ENCODE measurements around the gene ACVR2A.

The ACVR2A gene

DNA sequence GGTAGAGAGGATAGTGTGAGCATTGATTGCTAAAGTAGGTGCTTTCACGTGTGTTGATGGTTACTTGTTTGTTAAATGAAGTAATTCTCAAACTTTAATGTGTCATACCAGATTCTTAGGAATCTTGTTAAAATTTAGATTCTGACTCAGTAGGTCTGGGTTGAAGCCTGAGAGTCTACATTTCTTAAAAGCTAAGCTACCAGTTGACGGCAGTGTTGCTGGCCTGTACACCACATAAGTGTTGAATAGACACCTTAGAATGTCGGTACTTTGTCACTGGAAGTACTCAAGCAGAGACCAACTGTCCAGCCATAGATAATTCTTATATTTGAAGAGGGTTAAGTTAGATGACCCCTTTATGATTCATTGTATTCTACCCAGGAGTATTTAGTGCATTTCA lies 79.8 kb downstream of the ACVR2A start:
- Histone ChIP-seq H3K36me3 (ENCODE audit: insufficient read depth, insufficient read length, low read length) (peaks cover 16% of the 10 kb centered on the region), H3K4me1 (ENCODE audit: insufficient read depth, insufficient read length) (no peaks in the 10 kb centered on the region), H3K9ac (ENCODE audit: insufficient read length, low read depth) (no peak overlapping the region), H3K9me3 (ENCODE audit: insufficient read depth, low read length) (no peaks in the 10 kb centered on the region), H3K27me3 (ENCODE audit: insufficient read depth, insufficient read length) (no peaks in the 10 kb centered on the region), H3K4me3 (ENCODE audit: insufficient read length, low read depth) (no peak overlapping the region)
- TF ChIP-seq SUZ12 (IDR thresholded peaks at IDR 0.05; ENCODE audit: extremely low read depth, insufficient read depth, insufficient read length) (no peak), YY1 (IDR thresholded peaks at IDR 0.05; ENCODE audit: insufficient read depth, insufficient read length) (no peak), ZNF274 (IDR thresholded peaks at IDR 0.05; ENCODE audit: low read depth, low read length) (no peak)
- DNase-seq (ENCODE audit: low read depth, low spot score) = no peak

DNA sequence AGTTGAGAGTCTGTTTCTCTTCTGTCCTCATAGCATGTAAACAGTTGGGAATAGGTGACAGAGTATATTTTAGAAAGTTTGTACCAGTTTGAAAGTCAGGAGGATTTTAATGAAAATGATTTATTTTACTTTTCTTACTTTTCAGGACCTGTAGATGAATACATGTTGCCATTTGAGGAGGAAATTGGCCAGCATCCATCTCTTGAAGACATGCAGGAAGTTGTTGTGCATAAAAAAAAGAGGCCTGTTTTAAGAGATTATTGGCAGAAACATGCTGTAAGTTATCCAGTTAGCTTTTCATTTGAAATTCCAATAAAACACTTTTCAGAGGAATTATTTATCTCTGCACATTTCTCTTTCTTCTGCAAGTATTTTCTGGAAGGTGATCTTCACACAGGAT lies 81.1 kb downstream of the ACVR2A start:
- DNase-seq (ENCODE audit: low read depth, low spot score) = no peak
- no peak overlapping the region for H3K9ac ChIP-seq (ENCODE audit: insufficient read length, low read depth)

DNA sequence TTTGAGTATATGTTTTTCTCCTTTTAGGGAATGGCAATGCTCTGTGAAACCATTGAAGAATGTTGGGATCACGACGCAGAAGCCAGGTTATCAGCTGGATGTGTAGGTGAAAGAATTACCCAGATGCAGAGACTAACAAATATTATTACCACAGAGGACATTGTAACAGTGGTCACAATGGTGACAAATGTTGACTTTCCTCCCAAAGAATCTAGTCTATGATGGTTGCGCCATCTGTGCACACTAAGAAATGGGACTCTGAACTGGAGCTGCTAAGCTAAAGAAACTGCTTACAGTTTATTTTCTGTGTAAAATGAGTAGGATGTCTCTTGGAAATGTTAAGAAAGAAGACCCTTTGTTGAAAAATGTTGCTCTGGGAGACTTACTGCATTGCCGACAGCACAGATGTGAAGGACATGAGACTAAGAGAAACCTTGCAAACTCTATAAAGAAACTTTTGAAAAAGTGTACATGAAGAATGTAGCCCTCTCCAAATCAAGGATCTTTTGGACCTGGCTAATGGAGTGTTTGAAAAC lies 82.3 kb downstream of the ACVR2A start:
- H3K36me3 ChIP-seq (ENCODE audit: insufficient read depth, insufficient read length, low read length) = peaks cover 11% of the 10 kb centered on the region
- DNase-seq (ENCODE audit: low read depth, low spot score) = no peak
- H3K27me3 ChIP-seq (ENCODE audit: insufficient read depth, insufficient read length) = no peaks in the 10 kb centered on the region
- no peak for TF ChIP-seq ZNF274 (IDR thresholded peaks at IDR 0.05; ENCODE audit: low read depth, low read length)
- no peak for TF ChIP-seq SUZ12 (IDR thresholded peaks at IDR 0.05; ENCODE audit: extremely low read depth, insufficient read depth, insufficient read length)
- TF ChIP-seq YY1 (IDR thresholded peaks at IDR 0.05; ENCODE audit: insufficient read depth, insufficient read length) = no peak
- no peaks in the 10 kb centered on the region for H3K9me3 ChIP-seq (ENCODE audit: insufficient read depth, low read length)
- H3K4me1 ChIP-seq (ENCODE audit: insufficient read depth, insufficient read length) = no peaks in the 10 kb centered on the region
- H3K4me3 ChIP-seq (ENCODE audit: insufficient read length, low read depth) = no peak overlapping the region
- no peak overlapping the region for H3K9ac ChIP-seq (ENCODE audit: insufficient read length, low read depth)

More for the DNA sequence above, 81.1 kb downstream of the ACVR2A start:
- no peak for TF ChIP-seq ZNF274 (IDR thresholded peaks at IDR 0.05; ENCODE audit: low read depth, low read length)
- no peak for TF ChIP-seq YY1 (IDR thresholded peaks at IDR 0.05; ENCODE audit: insufficient read depth, insufficient read length)
- no peak for TF ChIP-seq SUZ12 (IDR thresholded peaks at IDR 0.05; ENCODE audit: extremely low read depth, insufficient read depth, insufficient read length)
- Histone ChIP-seq H3K9me3 (ENCODE audit: insufficient read depth, low read length) (no peaks in the 10 kb centered on the region), H3K4me1 (ENCODE audit: insufficient read depth, insufficient read length) (no peaks in the 10 kb centered on the region), H3K36me3 (ENCODE audit: insufficient read depth, insufficient read length, low read length) (peaks cover 11% of the 10 kb centered on the region), H3K4me3 (ENCODE audit: insufficient read length, low read depth) (no peak overlapping the region), H3K27me3 (ENCODE audit: insufficient read depth, insufficient read length) (no peaks in the 10 kb centered on the region)

DNA sequence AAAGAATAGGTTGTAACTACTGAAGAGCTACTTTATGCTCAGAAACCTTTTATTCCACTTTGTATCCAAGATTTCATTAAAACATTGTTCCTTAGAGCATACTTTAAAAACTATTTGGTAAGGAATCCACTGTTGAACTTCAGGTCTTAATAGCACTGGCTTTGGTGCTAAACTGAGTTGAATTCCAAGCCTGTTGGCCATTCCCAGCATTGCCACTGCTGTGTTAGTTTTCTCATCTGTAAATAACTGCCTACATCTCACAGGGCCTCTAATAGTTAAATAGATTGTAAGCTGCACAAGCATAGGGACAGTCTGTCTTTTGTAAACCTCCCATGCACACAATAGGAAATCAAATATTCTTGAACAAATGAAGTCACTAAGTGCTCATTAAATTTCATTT lies 89.1 kb downstream of the ACVR2A start:
- Histone ChIP-seq H3K36me3 (ENCODE audit: insufficient read depth, insufficient read length, low read length) (peaks cover 42% of the 10 kb centered on the region), H3K4me1 (ENCODE audit: insufficient read depth, insufficient read length) (no peaks in the 10 kb centered on the region)
- no peak for DNase-seq (ENCODE audit: low read depth, low spot score)

DNA sequence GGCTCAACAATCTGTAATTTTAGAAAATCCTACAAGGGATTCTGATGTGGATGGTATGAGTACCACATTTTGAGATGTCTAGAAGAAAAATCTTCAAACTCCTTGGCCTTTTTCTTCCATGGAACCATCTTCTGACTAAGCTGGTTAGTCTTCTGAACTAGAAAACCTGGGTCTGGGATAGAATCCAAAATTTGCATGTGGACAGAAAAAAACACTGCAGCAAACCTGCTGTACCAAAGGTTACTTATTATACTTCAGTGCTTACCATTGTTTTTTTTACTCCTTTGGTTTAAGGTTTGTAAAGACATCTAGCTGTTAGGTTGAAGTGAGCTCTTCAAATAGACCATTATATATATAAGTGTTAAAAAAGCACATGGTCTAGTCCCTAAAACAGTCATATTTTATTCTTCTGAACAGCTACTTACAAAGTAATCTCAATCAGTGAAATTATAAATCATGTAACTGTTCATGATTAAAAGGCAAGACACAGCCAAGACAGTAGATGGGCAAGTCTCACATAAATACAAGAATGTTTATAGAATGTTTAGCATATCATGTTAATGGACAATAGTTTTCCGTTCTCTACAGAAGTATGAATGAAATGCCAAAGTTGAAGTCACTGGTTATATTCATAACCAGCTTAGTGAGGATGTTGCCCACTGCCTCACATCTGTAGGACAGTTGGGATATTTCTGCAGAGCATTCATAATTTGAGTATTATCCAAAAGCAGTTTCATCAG lies 90.2 kb downstream of the ACVR2A start:
- Histone ChIP-seq H3K36me3 (ENCODE audit: insufficient read depth, insufficient read length, low read length) (peaks cover 42% of the 10 kb centered on the region), H3K9me3 (ENCODE audit: insufficient read depth, low read length) (no peaks in the 10 kb centered on the region), H3K4me3 (ENCODE audit: insufficient read length, low read depth) (no peak overlapping the region), H3K27me3 (ENCODE audit: insufficient read depth, insufficient read length) (no peaks in the 10 kb centered on the region), H3K4me1 (ENCODE audit: insufficient read depth, insufficient read length) (no peaks in the 10 kb centered on the region), H3K9ac (ENCODE audit: insufficient read length, low read depth) (no peak overlapping the region)
- TF ChIP-seq SUZ12 (IDR thresholded peaks at IDR 0.05; ENCODE audit: extremely low read depth, insufficient read depth, insufficient read length) (no peak), YY1 (IDR thresholded peaks at IDR 0.05; ENCODE audit: insufficient read depth, insufficient read length) (no peak), ZNF274 (IDR thresholded peaks at IDR 0.05; ENCODE audit: low read depth, low read length) (no peak)
- DNase-seq (ENCODE audit: low read depth, low spot score) = no peak

More for the DNA sequence above, 89.1 kb downstream of the ACVR2A start:
- Histone ChIP-seq H3K27me3 (ENCODE audit: insufficient read depth, insufficient read length) (no peaks in the 10 kb centered on the region), H3K4me3 (ENCODE audit: insufficient read length, low read depth) (no peak overlapping the region), H3K9me3 (ENCODE audit: insufficient read depth, low read length) (no peaks in the 10 kb centered on the region), H3K9ac (ENCODE audit: insufficient read length, low read depth) (no peak overlapping the region)
- no peak for TF ChIP-seq YY1 (IDR thresholded peaks at IDR 0.05; ENCODE audit: insufficient read depth, insufficient read length)
- no peak for TF ChIP-seq SUZ12 (IDR thresholded peaks at IDR 0.05; ENCODE audit: extremely low read depth, insufficient read depth, insufficient read length)
- TF ChIP-seq ZNF274 (IDR thresholded peaks at IDR 0.05; ENCODE audit: low read depth, low read length) = no peak

DNA sequence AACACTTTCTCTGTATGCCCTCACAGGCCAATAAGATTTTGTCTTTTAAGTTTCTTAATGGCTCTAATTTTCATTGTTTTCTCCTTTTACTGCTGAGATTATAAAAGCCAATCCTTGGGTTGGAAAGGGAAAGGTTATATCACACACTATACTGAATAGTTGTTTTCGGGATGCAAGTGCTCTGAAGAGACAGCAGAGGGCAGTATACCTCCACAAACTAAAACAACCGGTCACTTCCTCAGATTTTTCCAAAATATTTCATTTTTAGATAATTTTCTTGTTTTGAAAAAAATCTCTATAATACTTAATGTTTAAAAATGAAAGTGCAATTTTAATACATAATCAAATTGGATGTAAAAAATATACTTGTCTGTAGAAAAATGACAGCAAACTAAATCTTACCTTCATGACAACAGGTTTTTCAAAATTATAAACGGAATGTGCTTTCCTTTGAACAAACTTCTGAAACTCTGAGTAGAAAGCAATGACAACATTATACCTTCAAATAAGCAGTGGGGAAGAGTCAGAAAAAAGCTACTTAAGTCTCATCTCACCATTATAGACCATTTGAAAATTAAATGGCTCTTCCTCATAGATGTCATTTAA lies 93.0 kb downstream of the ACVR2A start:
- Histone ChIP-seq H3K4me1 (ENCODE audit: insufficient read depth, insufficient read length) (no peaks in the 10 kb centered on the region), H3K36me3 (ENCODE audit: insufficient read depth, insufficient read length, low read length) (peaks cover 50% of the 10 kb centered on the region), H3K9me3 (ENCODE audit: insufficient read depth, low read length) (no peaks in the 10 kb centered on the region), H3K9ac (ENCODE audit: insufficient read length, low read depth) (no peak overlapping the region), H3K4me3 (ENCODE audit: insufficient read length, low read depth) (no peak overlapping the region), H3K27me3 (ENCODE audit: insufficient read depth, insufficient read length) (no peaks in the 10 kb centered on the region)
- TF ChIP-seq SUZ12 (IDR thresholded peaks at IDR 0.05; ENCODE audit: extremely low read depth, insufficient read depth, insufficient read length) (no peak), ZNF274 (IDR thresholded peaks at IDR 0.05; ENCODE audit: low read depth, low read length) (no peak), YY1 (IDR thresholded peaks at IDR 0.05; ENCODE audit: insufficient read depth, insufficient read length) (no peak)
- DNase-seq (ENCODE audit: low read depth, low spot score) = no peak

DNA sequence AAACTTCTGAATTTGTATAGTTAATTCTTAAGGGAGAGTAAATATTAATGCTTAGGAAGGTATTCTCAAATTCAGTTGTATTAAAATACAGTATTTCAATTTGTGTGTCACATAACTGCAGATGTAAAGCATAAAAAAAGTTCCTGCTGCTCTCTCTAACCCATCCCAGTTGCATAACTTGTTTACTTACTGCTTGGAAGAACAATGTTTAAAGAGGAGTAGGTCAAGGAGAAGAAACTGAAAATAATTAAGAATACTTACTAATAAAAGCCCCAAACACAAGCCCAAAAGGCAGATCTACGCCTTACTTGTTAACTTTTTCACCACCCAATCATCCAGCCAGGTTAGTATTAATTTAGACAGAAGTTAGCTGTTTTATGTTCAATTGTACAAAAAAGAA lies 94.5 kb downstream of the ACVR2A start:
- H3K27me3 ChIP-seq (ENCODE audit: insufficient read depth, insufficient read length) = no peaks in the 10 kb centered on the region
- no peak overlapping the region for H3K4me3 ChIP-seq (ENCODE audit: insufficient read length, low read depth)
- H3K4me1 ChIP-seq (ENCODE audit: insufficient read depth, insufficient read length) = no peaks in the 10 kb centered on the region
- DNase-seq (ENCODE audit: low read depth, low spot score) = no peak
- no peaks in the 10 kb centered on the region for H3K9me3 ChIP-seq (ENCODE audit: insufficient read depth, low read length)
- H3K9ac ChIP-seq (ENCODE audit: insufficient read length, low read depth) = no peak overlapping the region
- TF ChIP-seq SUZ12 (IDR thresholded peaks at IDR 0.05; ENCODE audit: extremely low read depth, insufficient read depth, insufficient read length) (no peak), YY1 (IDR thresholded peaks at IDR 0.05; ENCODE audit: insufficient read depth, insufficient read length) (no peak), ZNF274 (IDR thresholded peaks at IDR 0.05; ENCODE audit: low read depth, low read length) (no peak)
- H3K36me3 ChIP-seq (ENCODE audit: insufficient read depth, insufficient read length, low read length) = peaks cover 52% of the 10 kb centered on the region
